Measurements from ENCODE around the gene OR4D2. TPM values are rescaled to one million over a fixed set of nuclear protein-coding genes. Genes with fewer than 3 reads are reported as not detected.

Gene OR4D2
- total and polyA plus RNA-seq, 2 of the 13 experiments (the other 11 are each of a cell fraction or from before 2014, with no cell fraction given) = not detected

DNA sequence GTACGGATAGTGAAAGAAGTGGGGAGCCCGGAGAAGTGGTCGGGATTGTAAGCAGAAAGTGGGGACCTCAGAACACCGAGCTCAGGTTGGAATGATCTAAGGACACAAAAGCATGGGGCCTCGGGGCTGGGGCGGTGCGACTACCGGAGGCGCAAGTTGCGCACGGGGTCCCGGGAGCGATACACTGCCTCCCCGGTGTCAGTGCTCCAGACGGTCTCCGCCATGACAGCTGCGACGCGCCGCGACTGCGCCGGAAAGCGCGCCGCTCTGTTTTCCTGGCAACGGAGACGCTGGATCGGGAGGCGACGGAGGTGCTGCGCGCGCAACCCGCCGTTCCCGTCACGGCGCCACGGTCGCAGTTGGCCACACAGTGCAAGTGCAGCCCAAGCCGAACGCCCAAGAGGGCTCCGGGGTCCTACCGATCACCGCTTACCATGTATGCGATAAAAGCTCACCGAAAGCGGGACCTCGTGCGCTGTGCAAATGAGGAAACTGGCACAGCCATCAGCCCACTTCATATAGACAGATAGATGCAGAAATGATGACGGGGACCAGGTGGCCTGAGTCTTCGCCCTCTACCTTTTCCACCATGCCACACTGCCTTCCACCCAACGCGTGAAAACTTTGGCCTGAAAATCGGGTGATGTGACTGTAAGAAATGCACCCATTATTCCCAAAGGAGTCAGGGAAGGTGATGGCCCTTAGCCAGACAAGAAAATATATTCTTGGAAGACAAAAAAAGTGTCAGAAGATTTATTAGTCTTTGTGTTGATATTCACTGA lies 52.4 kb downstream of the OR4D2 start, which contains the start of gene MKS1 (continued):
- no peak for TF ChIP-seq MAFK (conservative IDR thresholded peaks at IDR 0.05 in 1 of 2, IDR thresholded peaks at IDR 0.05 in 1 of 2; ENCODE audit: low read length in 2 of 2)
- peak; percentile 68; the same call in 1 of the 2 replicates for TF ChIP-seq SAFB2 (CRISPR knock-in tag; IDR thresholded peaks at IDR 0.05; ENCODE audit: borderline replicate concordance, low read depth)
- TF ChIP-seq ZNF841 (CRISPR knock-in tag; IDR thresholded peaks at IDR 0.05; ENCODE audit: borderline replicate concordance) = no peak
- TF ChIP-seq ZNF234 (CRISPR knock-in tag; conservative IDR thresholded peaks at IDR 0.05) = no peak
- peak; percentile 89 for TF ChIP-seq ZNF614 (CRISPR knock-in tag; IDR thresholded peaks at IDR 0.05; ENCODE audit: borderline replicate concordance)
- TF ChIP-seq ZNF747 (CRISPR knock-in tag; IDR thresholded peaks at IDR 0.05; ENCODE audit: borderline replicate concordance) = peak; percentile 97
- TF ChIP-seq ZNF225 (CRISPR knock-in tag; IDR thresholded peaks at IDR 0.05) = peak; percentile 76; the same call in 1 of the 2 replicates
- peak; percentile 95 for TF ChIP-seq HNRNPLL (IDR thresholded peaks at IDR 0.05; ENCODE audit: low read depth, low read length, poor library complexity, severe bottlenecking)
- peak; percentile 97 for TF ChIP-seq MEIS1 (CRISPR knock-in tag; IDR thresholded peaks at IDR 0.05; ENCODE audit: borderline replicate concordance)
- TF ChIP-seq MTF2 (CRISPR knock-in tag; IDR thresholded peaks at IDR 0.05; ENCODE audit: borderline replicate concordance) = peak; percentile 87; the same call in 1 of the 2 replicates
- TF ChIP-seq, protein P1, sequence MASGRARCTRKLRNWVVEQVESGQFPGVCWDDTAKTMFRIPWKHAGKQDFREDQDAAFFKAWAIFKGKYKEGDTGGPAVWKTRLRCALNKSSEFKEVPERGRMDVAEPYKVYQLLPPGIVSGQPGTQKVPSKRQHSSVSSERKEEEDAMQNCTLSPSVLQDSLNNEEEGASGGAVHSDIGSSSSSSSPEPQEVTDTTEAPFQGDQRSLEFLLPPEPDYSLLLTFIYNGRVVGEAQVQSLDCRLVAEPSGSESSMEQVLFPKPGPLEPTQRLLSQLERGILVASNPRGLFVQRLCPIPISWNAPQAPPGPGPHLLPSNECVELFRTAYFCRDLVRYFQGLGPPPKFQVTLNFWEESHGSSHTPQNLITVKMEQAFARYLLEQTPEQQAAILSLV (CRISPR knock-in tag; IDR thresholded peaks at IDR 0.05; ENCODE audit: borderline replicate concordance) = peak; percentile 90; the same call in 1 of the 2 replicates
- TF ChIP-seq ZSCAN9 (CRISPR knock-in tag; IDR thresholded peaks at IDR 0.05; ENCODE audit: borderline replicate concordance) = peak; percentile 77; the same call in 1 of the 2 replicates
- peak; percentile 83 for TF ChIP-seq ZFX (CRISPR knock-in tag; IDR thresholded peaks at IDR 0.05; ENCODE audit: low read depth)
- TF ChIP-seq, protein P2, sequence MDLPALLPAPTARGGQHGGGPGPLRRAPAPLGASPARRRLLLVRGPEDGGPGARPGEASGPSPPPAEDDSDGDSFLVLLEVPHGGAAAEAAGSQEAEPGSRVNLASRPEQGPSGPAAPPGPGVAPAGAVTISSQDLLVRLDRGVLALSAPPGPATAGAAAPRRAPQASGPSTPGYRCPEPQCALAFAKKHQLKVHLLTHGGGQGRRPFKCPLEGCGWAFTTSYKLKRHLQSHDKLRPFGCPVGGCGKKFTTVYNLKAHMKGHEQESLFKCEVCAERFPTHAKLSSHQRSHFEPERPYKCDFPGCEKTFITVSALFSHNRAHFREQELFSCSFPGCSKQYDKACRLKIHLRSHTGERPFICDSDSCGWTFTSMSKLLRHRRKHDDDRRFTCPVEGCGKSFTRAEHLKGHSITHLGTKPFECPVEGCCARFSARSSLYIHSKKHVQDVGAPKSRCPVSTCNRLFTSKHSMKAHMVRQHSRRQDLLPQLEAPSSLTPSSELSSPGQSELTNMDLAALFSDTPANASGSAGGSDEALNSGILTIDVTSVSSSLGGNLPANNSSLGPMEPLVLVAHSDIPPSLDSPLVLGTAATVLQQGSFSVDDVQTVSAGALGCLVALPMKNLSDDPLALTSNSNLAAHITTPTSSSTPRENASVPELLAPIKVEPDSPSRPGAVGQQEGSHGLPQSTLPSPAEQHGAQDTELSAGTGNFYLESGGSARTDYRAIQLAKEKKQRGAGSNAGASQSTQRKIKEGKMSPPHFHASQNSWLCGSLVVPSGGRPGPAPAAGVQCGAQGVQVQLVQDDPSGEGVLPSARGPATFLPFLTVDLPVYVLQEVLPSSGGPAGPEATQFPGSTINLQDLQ (CRISPR knock-in tag; IDR thresholded peaks at IDR 0.05) = 0 out of 2 replicates have a peak, but pooled peaks have one; percentile 82
- 0 out of 2 replicates have a peak, but pooled peaks have one; percentile 38 for TF ChIP-seq ZNF121 (CRISPR knock-in tag; IDR thresholded peaks at IDR 0.05)
- TF ChIP-seq ELF3 (CRISPR knock-in tag; IDR thresholded peaks at IDR 0.05) = peak; percentile 85
- TF ChIP-seq, protein P3, sequence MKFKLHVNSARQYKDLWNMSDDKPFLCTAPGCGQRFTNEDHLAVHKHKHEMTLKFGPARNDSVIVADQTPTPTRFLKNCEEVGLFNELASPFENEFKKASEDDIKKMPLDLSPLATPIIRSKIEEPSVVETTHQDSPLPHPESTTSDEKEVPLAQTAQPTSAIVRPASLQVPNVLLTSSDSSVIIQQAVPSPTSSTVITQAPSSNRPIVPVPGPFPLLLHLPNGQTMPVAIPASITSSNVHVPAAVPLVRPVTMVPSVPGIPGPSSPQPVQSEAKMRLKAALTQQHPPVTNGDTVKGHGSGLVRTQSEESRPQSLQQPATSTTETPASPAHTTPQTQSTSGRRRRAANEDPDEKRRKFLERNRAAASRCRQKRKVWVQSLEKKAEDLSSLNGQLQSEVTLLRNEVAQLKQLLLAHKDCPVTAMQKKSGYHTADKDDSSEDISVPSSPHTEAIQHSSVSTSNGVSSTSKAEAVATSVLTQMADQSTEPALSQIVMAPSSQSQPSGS (CRISPR knock-in tag; IDR thresholded peaks at IDR 0.05) = peak; percentile 33; the same call in 1 of the 2 replicates
- TF ChIP-seq, protein P4, sequence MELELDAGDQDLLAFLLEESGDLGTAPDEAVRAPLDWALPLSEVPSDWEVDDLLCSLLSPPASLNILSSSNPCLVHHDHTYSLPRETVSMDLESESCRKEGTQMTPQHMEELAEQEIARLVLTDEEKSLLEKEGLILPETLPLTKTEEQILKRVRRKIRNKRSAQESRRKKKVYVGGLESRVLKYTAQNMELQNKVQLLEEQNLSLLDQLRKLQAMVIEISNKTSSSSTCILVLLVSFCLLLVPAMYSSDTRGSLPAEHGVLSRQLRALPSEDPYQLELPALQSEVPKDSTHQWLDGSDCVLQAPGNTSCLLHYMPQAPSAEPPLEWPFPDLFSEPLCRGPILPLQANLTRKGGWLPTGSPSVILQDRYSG (CRISPR knock-in tag; IDR thresholded peaks at IDR 0.05) = peak; percentile 88; the same call in 1 of the 2 replicates
- TF ChIP-seq MXD4 (CRISPR knock-in tag; IDR thresholded peaks at IDR 0.05) = peak; percentile 82
- no peak for TF ChIP-seq NCOA5 (CRISPR knock-in tag; IDR thresholded peaks at IDR 0.05)

All from HepG2 (cell line).